Omental fat pad (tissue), 4 donors: ENCODE results near the gene SLC19A1. TPM values are rescaled to one million over a fixed set of nuclear protein-coding genes. Genes with fewer than 3 reads are reported as not detected.

Experiments
- ATAC-seq: fragments of 150-250 bp; one replicate; pipeline ENCODE4 v1.9.1; 2016; ENCODE audit warnings: mild to moderate bottlenecking, moderate library complexity; ENCODE audit not compliant: low FRiP score
- DNase-seq: peaks from one replicate; pipeline ENCODE4 v3.0.0-alpha.2; 2019; ENCODE audit warnings: low spot score
- total RNA-seq, 4 donors: library from RNA; depleted of rRNA; stranded (reverse); fragments of >200 nt; gene quantifications; one replicate each; pipeline ENCODE4 v1.1.0, GENCODE V29; 2016
- TF ChIP-seq, protein P1 (sequence below), 3 donors: fragments of 450-650 bp; IDR thresholded peaks; one replicate each; pipeline ENCODE4 v1.5.1; 2016 to 2017; ENCODE audit warnings: antibody characterized with exemption in 3 of 3, mild to moderate bottlenecking in 3 of 3, moderate library complexity in 2 of 3

SLC19A1 gene
- total RNA-seq, 4 donors from 2014 or later = 5.8 to 18.6 (median 14.6) TPM

DNA sequence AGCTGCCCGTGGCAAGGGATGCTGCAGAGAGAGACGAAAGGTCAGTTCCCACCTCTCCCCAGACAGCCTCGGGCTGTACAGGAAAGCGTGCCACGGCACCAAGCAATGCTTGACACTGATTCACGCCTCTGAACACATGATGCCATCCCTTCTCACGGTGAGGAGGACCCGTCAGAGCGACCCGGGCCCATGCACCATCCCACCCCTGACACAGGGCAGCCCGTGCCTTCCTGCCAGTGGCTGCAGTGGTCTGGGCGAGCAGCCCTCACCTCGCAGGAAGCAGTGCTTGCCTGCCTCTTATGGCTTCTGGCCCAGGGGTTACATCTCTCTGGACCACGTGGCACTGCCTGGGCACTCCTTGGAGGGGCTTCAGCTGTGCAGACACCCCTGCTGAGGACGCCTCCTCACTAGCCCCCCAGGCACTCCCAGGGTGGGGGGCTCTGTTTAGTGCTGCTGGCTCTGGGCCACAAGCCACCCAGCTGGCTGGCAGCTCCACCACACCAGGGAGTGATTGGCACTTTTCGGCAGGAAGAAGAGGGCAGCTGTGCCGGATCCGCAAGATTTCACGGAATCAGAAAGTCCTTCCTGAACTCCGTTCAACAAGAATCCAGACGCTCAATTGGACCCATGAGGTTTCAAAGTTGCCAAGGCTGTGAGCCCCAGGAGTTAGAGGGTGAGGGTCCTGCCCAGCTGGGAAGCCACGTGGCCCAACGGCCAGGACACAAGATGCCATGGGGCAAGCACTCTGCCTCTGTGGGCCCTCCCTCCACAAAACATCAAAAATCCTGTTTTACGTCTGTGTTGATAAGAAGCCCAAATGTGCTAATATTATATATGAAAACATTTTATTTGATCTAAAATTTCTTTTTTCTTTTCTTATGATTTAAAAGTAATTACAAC, 34.8 kb upstream of the SLC19A1 start:
- DNase-seq = no peak
- TF ChIP-seq, protein P1, sequence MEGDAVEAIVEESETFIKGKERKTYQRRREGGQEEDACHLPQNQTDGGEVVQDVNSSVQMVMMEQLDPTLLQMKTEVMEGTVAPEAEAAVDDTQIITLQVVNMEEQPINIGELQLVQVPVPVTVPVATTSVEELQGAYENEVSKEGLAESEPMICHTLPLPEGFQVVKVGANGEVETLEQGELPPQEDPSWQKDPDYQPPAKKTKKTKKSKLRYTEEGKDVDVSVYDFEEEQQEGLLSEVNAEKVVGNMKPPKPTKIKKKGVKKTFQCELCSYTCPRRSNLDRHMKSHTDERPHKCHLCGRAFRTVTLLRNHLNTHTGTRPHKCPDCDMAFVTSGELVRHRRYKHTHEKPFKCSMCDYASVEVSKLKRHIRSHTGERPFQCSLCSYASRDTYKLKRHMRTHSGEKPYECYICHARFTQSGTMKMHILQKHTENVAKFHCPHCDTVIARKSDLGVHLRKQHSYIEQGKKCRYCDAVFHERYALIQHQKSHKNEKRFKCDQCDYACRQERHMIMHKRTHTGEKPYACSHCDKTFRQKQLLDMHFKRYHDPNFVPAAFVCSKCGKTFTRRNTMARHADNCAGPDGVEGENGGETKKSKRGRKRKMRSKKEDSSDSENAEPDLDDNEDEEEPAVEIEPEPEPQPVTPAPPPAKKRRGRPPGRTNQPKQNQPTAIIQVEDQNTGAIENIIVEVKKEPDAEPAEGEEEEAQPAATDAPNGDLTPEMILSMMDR (IDR thresholded peaks at IDR 0.05) = no peak
- ATAC-seq = no peak

DNA sequence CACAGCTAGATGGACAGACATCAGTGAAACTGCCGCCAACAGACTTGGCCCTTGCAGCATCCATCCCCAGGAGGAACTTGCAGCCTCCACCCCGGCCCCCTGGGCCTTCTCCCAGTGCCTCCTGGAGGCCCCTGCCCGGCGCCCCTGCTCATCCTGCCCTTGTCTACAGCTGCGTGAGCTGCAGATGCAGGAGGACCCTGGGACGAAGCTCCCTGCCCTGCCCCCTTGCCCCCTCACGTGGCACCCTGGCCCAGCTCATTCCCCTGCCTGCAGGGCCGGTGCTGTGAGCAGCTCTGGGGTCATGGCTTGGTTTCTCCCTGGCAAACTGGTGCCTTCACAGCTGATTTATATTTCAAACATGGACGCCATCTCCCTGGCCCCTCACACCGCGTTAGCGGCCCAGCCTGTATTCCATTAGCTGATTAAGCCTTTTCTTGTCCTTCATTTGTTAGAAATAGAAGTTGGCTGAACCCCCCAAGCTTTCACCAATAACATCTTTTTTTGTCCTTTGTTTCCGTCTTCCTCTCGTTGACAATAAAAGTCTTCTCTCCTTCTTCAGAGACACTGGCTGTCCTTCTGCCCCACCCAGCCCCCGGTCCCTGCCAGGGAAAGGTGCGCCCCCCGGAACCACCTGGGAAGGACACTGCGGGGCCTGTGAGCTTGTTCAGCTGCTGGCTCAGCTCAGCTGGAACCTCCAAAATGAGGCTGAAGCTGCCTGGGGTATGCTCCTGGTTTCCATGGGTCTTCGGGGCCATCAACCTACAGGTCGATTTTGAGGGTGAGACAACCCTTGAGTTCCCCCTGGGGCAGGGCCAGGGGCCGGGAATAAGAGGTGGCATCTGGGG, 34.0 kb upstream of the SLC19A1 start:
- TF ChIP-seq, protein P1 (IDR thresholded peaks at IDR 0.05) = no peak
- DNase-seq (no peak), ATAC-seq (no peak)

DNA sequence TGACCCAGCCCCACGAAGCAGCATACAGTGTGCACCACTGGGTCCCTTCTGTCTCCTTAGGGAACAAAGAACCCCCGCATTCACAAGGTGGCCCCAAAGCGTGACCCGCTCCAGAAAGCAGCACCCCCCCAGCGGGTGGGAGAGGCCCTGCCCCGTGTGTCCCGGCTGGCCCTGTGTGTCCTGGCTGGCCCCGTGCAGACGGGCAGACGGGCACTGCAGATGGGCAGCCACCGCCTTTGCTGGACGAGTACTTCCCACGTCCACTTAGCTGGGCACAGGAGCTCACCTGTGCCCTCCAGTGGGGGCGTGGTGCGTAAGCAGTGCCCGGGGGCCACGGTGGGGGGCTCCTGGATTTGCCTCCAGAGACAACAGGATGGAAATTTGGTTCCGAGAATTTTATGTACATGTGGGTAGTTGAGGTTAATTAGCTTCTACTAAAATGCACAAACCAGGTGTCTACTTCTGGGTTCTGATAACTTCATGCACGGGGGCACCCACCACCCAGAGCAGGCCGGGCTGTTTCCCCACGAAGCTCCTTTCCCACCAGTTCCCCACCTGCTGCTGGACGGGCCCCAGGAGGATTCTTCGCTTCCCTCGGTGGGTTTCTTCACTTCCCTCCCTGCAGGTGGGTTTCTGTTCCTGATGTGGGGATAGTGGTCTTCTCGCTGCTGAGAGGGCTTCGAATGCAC, 33.2 kb upstream of the SLC19A1 start:
- no peak for DNase-seq
- TF ChIP-seq, protein P1 (IDR thresholded peaks at IDR 0.05) = no peak
- no peak for ATAC-seq

DNA sequence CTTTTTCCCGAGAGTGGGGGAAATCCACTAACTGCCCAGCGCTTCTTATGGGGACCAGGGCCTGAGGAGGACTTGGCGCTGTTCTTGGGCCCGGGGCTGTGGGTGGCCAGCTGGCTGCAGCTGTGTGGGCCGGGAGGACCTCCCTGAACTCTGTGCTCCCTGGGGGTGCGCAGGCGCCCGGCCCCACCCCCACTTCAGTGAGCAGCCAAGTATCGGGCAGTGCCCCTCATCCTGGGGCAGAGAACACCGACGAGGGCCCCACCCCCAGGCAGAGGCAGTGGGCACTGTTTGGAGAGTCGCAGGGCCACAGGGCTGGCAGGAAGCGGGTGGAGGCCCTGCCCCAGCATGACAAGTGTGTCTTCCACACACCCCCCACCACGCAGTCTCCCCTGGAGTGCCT, 32.5 kb upstream of the SLC19A1 start:
- ATAC-seq (no peak), DNase-seq (no peak)
- TF ChIP-seq, protein P1 (IDR thresholded peaks at IDR 0.05) = no peak

DNA sequence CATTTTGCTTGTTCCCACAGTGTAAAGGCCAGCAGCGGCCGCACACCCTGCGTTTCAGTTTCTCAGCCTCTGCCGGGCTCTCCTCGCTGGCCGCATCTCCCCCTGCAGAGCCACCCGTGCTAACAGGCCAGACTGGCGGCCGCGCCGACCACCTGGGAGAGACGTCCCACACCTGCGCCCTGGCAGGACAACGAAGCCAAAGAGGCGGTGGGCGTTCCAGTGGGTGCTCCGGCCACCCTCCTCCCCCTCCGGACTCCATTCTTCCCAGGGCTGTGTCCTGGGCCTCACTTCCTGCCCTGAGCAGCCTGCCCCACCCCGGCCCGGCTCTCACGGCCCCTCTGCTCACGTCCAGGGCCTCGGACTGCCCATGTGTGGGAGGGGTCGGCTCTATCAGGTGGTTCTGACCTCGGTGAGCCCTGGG, 31.9 kb upstream of the SLC19A1 start:
- DNase-seq = no peak
- no peak for ATAC-seq

DNA sequence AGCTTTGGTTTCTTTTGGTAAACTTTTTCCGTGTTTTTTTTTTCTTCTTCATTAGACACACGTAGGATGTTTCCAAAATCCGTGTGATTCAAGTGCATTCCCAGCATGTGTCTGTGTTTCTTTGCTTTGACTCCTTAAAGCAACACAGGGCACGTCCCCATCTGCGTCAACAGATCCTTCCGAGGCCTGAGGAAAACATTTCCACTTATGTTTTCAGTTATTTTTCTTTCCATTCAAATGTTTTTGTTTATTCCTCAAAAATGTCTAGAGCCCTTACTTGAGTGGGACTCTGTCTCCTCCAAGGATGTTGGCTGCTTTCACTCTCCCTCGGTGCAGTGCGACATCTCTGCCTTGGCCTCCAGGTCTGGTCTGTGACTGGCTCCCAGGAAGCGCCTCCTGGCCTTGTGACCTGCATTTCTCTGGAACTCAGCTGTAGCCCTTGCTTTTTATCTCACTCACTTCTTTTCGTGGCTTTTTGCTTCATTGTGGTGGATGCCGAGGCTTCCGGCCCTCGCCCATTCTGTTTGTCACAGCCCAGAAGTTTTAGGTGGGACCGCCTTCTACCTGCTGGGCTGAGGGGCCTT, 31.3 kb upstream of the SLC19A1 start:
- ATAC-seq (no peak), DNase-seq (no peak)
- TF ChIP-seq, protein P1 (IDR thresholded peaks at IDR 0.05) = no peak

More for the DNA sequence above, 31.9 kb upstream of the SLC19A1 start:
- TF ChIP-seq, protein P1 (IDR thresholded peaks at IDR 0.05) = no peak
